Common myeloid progenitor, CD34-positive (primary cell): Measurements from ENCODE around the gene FMNL2.
"Not testable (repeated sequence)": the region's sequence is repeated elsewhere in the genome, so short reads cannot be mapped to it uniquely, and the experiment has no call there.

Source experiments
- CTCF ChIA-PET: fragments of 350-600 bp; sonication (Branson Sonifier 250); formaldehyde crosslinking; loops from one replicate; lab custom pipeline; 2021; ENCODE audit warnings: antibody characterized with exemption; lab: Charles Lee
- POLR2A ChIA-PET: fragments of 350-600 bp; sonication (Branson Sonifier 250); formaldehyde crosslinking; loops from one replicate; lab custom pipeline; 2021; ENCODE audit warnings: antibody characterized with exemption; lab: Charles Lee
- DNase-seq, 3 donors: peaks; one replicate each; pipeline versions ENCODE4 v3.0.0 to v3.0.0-alpha.2; 2013
- H3K27ac ChIP-seq, 2 experiments: 1 replicate in 1 of 2; 2 replicates in 1 of 2; pipeline ENCODE4 v1.7.0; 2013; ENCODE audit warnings: inconsistent platforms in 2 of 2, low read length in 2 of 2, mild to moderate bottlenecking in 2 of 2, low read depth in 1 of 2, moderate library complexity in 1 of 2; ENCODE audit not compliant: severe bottlenecking in 2 of 2, insufficient read depth in 1 of 2, poor library complexity in 1 of 2
- H3K27me3 ChIP-seq, 5 experiments: replicated peaks in 2 of 5; 1 replicate in 3 of 5; 2 replicates in 2 of 5; pipeline versions ENCODE4 v1.6.1 to v1.7.0; 2013; ENCODE audit warnings: low read length in 4 of 5, mild to moderate bottlenecking in 2 of 5, moderate library complexity in 2 of 5, inconsistent platforms in 1 of 5; ENCODE audit not compliant: insufficient read depth in 5 of 5, control insufficient read depth in 4 of 5
- H3K36me3 ChIP-seq, 4 experiments: 1 replicate in 2 of 4; 2 replicates in 2 of 4; pipeline versions ENCODE4 v1.6.1 to v1.7.0; 2013; ENCODE audit warnings: low read length in 3 of 4, control low read depth in 1 of 4, mild to moderate bottlenecking in 1 of 4; ENCODE audit not compliant: control insufficient read depth in 4 of 4, insufficient read depth in 4 of 4
- H3K4me1 ChIP-seq, 4 experiments: 1 replicate in 3 of 4; 2 replicates in 1 of 4; pipeline versions ENCODE4 v1.6.1 to v1.7.1; 2013; ENCODE audit warnings: low read length in 3 of 4, mild to moderate bottlenecking in 3 of 4, control low read depth in 1 of 4, inconsistent platforms in 1 of 4, moderate library complexity in 1 of 4; ENCODE audit not compliant: control insufficient read depth in 4 of 4, insufficient read depth in 4 of 4; ENCODE audit errors: control extremely low read depth in 1 of 4
- H3K4me3 ChIP-seq, 7 experiments: 1 replicate in 4 of 7; 2 replicates in 3 of 7; pipeline versions ENCODE4 v1.5.1 to v1.7.0; 2013; ENCODE audit warnings: mild to moderate bottlenecking in 7 of 7, low read length in 6 of 7, moderate library complexity in 6 of 7, inconsistent platforms in 2 of 7, low read depth in 2 of 7, control low read depth in 1 of 7; ENCODE audit not compliant: insufficient read depth in 4 of 7, control insufficient read depth in 1 of 7; ENCODE audit errors: extremely low read depth in 1 of 7
- H3K9me3 ChIP-seq, 5 experiments: 1 replicate in 4 of 5; 2 replicates in 1 of 5; pipeline versions ENCODE4 v1.6.1 to v1.7.1; 2013; ENCODE audit warnings: low read length in 4 of 5, mild to moderate bottlenecking in 2 of 5, inconsistent platforms in 1 of 5, low read depth in 1 of 5, moderate library complexity in 1 of 5; ENCODE audit not compliant: control insufficient read depth in 4 of 5, insufficient read depth in 2 of 5; ENCODE audit errors: control extremely low read depth in 1 of 5
- WGBS: methylation state at CpG from one replicate; pipeline ENCODE4 v1.1.5; 2013; ENCODE audit not compliant: insufficient coverage; 5-methylcytosine and 5-hydroxymethylcytosine counted together

The FMNL2 gene

DNA sequence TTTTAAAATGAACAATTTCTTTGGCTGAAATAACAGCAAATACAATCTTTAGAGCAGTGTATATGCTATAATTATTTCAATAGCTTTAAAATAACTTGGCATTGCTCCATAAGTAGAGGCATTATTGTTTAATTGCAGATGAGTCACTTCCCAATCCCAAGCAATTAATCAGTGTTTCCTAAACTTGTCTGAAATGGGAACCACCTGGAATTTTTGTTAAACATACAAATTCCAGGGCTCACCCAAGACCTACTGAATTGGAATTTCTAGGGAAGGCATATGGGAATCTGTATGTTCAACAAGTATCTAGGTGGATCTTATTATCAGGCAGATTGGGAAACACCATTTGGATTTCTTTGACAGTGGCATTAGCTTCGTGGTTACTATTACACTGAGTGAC, 27.1 kb upstream of the FMNL2 start:
- no peaks in the 10 kb centered on the region for H3K4me1 ChIP-seq
- H3K27ac ChIP-seq, result no peak overlapping the region
- no peak overlapping the region for H3K4me3 ChIP-seq
- H3K27me3 ChIP-seq, result no peaks in the 10 kb centered on the region
- H3K36me3 ChIP-seq, result no peaks in the 10 kb centered on the region
- CTCF ChIA-PET, result no interaction called here
- POLR2A ChIA-PET, result no interaction called here
- no peak for DNase-seq
- WGBS, result 100% methylated on average over 1 of the region's 1 CpG
- H3K9me3 ChIP-seq, result no peaks in the 10 kb centered on the region

DNA sequence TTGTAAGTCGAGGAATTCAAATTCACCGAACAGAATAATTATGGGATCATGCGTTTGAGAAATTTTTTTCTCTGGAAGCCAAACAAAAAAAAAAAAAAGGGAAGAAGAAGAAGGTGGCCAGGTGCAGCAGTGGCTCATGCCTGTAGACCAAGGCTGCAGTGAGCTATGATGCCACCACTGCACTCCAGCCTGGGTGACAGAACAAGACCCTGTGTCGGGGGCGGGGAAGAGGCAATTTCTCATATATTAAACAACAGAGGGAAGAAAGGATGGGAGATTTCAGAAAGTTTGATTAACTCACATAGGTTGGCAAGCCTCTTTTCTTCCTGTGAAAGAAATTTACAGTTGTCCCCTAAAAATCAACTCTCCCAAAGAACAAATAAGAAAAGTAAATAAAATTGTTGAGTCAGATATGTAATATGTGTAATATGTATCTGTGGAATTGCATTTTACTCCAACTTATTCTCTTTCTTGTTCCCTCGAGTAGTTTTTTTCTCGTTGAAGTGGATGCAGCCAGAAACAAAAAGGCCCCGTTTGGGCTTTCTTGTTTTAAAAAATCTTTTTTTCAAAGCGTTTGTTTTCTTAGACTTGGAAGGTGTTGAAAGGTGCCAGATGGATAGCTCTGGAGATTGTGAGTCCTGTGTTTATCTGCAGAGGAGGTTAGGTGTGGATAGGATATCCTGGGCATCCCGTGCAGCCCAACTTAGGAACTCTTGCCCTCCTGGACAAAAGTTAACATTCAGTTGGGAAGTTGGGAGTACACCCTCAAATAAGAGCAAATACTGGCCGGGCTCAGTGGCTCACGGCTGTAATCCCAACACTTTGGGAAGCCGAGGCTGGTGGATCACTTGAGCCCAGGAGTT, 25.4 kb upstream of the FMNL2 start:
- Histone ChIP-seq H3K4me1 (no peaks in the 10 kb centered on the region), H3K27ac (no peak overlapping the region), H3K9me3 (peaks cover 0 to 3% (median 0%) of the 10 kb centered on the region in 5 experiments), H3K36me3 (no peaks in the 10 kb centered on the region), H3K27me3 (no peaks in the 10 kb centered on the region), H3K4me3 (no peak overlapping the region)
- ChIA-PET POLR2A (no interaction called here), CTCF (no interaction called here)
- DNase-seq, result no peak
- 92% methylated on average over 9 of the region's 13 CpGs for WGBS

DNA sequence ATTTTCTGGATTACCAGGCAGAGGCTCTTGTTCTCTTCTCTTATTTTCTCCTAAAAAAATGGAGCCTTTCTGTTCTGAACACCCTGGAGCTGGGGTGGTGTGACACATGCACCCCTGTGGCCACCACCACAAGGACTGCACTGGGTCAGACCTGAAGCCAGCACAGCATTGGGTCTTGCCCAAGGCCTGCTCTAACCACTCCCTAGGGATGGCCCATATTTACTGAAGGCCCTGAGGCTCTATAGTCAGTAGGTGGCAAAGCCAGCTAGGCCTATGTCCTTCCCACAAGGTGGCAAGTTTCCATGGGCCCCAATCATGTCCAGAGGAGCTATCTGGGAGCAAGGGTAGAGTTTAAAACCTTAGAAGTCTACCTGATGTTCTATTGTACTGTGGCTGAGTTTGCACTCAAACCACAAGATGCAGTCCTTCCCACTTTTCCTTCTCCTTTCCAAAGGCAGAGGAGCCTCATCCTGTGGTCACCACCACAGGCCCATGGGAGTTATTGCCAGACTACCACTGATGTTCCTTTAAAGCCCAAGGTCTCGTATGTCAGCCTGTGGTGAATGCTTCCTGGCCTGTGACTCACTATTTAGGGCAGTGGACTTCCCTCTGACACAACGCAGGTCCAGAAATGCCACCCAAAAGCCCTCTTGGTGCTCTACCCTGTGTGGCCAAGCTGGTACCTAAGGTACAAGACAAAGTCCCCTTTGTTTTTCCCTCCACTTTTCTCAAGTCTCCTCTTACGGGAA, 15.0 kb upstream of the FMNL2 start:
- ChIA-PET POLR2A (no interaction called here), CTCF (no interaction called here)
- H3K9me3 ChIP-seq, result no peaks in the 10 kb centered on the region
- H3K27ac ChIP-seq, result no peak overlapping the region
- 82% methylated on average over 2 of the region's 3 CpGs for WGBS
- no peaks in the 10 kb centered on the region for H3K36me3 ChIP-seq
- H3K4me3 ChIP-seq, result no peak overlapping the region
- peak in 1 of 3 donors; percentile 6 for DNase-seq
- peaks cover 0 to 5% (median 0%) of the 10 kb centered on the region in 4 experiments for H3K4me1 ChIP-seq
- H3K27me3 ChIP-seq, result no peaks in the 10 kb centered on the region

DNA sequence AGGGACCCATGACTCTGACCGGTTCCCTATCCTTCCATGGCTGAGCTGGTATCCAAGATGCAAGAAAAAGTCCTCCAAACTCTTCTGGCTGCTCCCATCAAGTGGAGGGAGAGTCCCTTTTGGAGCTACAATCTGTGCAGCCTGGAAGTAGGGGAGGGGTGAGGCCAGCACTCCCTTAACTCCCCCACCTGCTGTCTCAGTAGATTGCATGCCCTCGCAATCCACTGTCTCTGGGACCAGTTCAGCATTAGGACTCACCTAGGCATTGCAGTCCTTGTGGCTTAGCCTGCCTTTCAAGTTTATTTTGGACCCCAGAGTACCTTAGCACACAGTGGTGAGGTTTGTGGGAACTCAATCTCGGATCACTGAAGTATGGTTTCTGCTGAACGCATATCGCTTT, 14.2 kb upstream of the FMNL2 start:
- DNase-seq, result no peak
- Histone ChIP-seq H3K9me3 (no peaks in the 10 kb centered on the region), H3K4me1 (peaks cover 0 to 5% (median 0%) of the 10 kb centered on the region in 4 experiments), H3K36me3 (no peaks in the 10 kb centered on the region), H3K27me3 (no peaks in the 10 kb centered on the region), H3K4me3 (no peak overlapping the region), H3K27ac (no peak overlapping the region)
- CTCF ChIA-PET, result no interaction called here
- POLR2A ChIA-PET, result no interaction called here
- WGBS, result 92% methylated on average over 5 of the region's 5 CpGs

DNA sequence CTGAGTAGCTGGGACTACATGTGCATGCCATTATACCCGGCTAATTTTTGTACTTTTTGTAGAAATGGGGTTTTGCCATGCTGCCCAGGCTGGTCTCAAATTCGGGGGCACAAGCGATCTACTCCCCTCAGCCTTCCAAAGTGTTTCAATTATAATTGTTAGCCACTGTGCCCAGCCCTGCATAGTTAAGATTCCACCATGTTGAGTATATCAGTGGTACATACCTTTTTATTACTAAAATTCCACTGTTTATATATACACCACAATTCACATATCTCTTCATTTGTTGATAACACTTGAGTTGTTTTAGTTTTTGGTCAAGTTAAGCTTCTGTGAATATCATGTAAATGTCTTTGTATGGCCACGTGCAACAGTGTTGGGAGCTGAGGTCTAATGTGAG, 12.8 kb upstream of the FMNL2 start:
- Histone ChIP-seq H3K9me3 (no peaks in the 10 kb centered on the region), H3K4me1 (peaks cover 0 to 5% (median 0%) of the 10 kb centered on the region in 4 experiments), H3K27ac (no peak overlapping the region), H3K4me3 (no peak overlapping the region), H3K36me3 (no peaks in the 10 kb centered on the region), H3K27me3 (no peaks in the 10 kb centered on the region)
- no peak for DNase-seq
- ChIA-PET POLR2A (no interaction called here), CTCF (no interaction called here)
- WGBS, result 100% methylated on average over 1 of the region's 4 CpGs

DNA sequence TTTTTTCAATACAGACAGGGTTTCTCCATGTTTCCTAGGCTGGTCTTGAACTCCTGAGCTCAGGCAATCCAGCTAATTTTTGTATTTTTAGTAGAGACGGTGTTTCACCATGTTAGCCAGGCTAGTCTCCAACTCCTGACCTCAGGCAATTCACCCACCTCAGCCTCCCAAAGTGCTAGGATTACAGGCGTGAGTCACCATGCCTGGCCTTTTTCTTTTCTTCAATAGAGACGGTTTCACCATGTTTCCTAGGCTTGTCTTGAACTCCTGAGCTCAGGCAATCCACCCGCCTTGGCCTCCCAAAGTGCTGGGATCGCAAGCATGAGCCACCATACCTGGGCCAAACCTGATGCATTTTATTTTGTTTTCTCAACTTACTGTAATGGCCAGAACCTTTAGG, 9.8 kb upstream of the FMNL2 start:
- H3K36me3 ChIP-seq, H3K4me3 ChIP-seq, H3K4me1 ChIP-seq, H3K9me3 ChIP-seq, POLR2A ChIA-PET, CTCF ChIA-PET, DNase-seq, H3K27ac ChIP-seq, H3K27me3 ChIP-seq: not testable (repeated sequence)
- WGBS, result 100% methylated on average over 5 of the region's 5 CpGs

DNA sequence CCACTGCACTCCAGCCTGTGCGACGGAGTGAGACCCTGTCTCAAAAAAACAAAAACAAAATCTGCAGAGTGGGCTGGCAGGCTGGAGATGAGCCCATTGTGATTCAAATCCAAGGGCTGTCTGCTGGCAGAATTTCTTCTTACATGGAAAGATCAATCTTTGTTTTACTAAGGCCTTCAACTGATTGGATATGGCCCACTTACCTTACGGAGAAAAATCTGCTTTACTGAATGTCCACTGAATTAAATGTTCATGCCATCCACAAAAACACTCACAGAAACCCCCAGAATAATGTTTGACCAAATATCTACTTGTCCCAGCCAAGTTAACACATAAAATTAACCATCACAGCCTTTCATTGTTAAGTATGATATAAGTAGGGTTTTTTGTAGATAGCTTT, 8.3 kb upstream of the FMNL2 start:
- ChIA-PET POLR2A (no interaction called here), CTCF (no interaction called here)
- no peaks in the 10 kb centered on the region for H3K4me1 ChIP-seq
- no peak overlapping the region for H3K4me3 ChIP-seq
- no peaks in the 10 kb centered on the region for H3K9me3 ChIP-seq
- no peak for DNase-seq
- no peak overlapping the region for H3K27ac ChIP-seq
- H3K27me3 ChIP-seq, result no peaks in the 10 kb centered on the region
- 90% methylated on average over 2 of the region's 3 CpGs for WGBS
- no peaks in the 10 kb centered on the region for H3K36me3 ChIP-seq
